ENCODE results near the gene APC2. TPM values are rescaled to one million over a fixed set of nuclear protein-coding genes. Genes with fewer than 3 reads are reported as not detected.
A peak's percentile ranks its signal among the peaks of the same experiment; 100 is the strongest.

APC2 gene
- polyA plus RNA-seq, 1 donor (not counting 4 experiments of a cell fraction or from before 2014, with no cell fraction given), result 0.01 TPM

DNA sequence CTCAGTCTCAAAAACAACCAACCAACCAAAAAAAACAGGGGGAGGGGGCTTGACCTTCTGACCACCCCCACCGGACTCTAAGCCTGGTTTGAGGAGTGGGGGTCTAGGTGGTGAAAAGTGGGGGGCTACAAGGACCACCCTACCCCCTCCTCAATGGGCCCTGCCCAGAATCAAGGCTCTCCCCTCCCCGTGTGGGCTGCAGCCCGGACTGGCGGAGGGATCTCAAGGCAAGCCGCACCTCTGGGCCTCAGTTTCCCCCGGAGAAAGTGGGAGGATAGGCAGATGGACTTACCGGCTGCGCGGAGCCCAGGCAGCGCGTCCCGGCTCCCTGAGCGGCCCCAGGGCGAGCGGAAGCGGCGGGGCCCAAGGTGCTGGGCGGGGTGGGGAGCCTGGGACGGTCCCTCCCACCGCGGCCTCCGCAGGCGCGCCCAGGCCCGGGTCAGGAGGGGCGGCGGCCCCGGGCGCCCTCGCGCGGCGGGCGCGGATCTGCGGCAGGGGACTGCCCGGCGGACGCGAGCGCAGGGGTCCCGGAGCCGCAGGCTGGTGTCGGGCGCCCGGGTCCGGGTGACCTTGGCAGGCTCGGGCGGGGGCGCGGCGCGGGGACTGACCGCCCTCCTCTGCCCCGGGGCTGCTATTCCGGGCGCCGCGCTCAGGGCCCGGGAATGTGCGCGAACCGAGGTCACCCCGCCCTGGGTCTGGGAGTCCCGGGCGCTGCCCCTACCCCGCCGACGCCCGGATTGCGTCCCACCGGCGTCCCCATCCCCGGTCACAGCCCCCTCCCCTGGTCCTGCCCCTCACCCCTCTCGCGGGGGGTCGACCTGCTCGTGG lies 63.0 kb downstream of the APC2 start, which contains the start of gene ADAMTSL5:
ADAMTSL5 (minus strand) TSS at position 349 of the 828 bp plus-strand sequence. CDS start 2,076 bp downstream, outside the sequence.
- dilution Hi-C loops (cut with MboI; ENCODE audit: extremely low pct_ligation_motif_present, low sequenced_read_pairs), result no loop called here
- Histone ChIP-seq H3K36me3 (ENCODE audit: control insufficient read depth in 2 of 2, extremely low read depth in 1 of 2, insufficient read depth in 2 of 2, low read length in 2 of 2) (peaks cover 0 to 2% of the 10 kb centered on the region in 2 experiments), H2AFZ (ENCODE audit: control insufficient read depth, low read length) (peak within 1 kb of the TSS; percentile 2), H4K20me1 (ENCODE audit: control insufficient read depth, extremely low read depth, insufficient read depth, low read length) (no peaks in the 10 kb centered on the region), H3K27me3 (ENCODE audit: control insufficient read depth, extremely low read depth, insufficient read depth, low read length) (no peaks in the 10 kb centered on the region), H3K9ac (ENCODE audit: control insufficient read depth, extremely low read depth, insufficient read depth, low read length) (peak within 1 kb of the TSS; percentile 60), H3K79me2 (ENCODE audit: control insufficient read depth, insufficient read depth, low read length) (no peaks in the 10 kb centered on the region), H3K4me3 (ENCODE audit: control insufficient read depth in 2 of 3, extremely low read depth in 1 of 3, insufficient read depth in 2 of 3, low read depth in 1 of 3, low read length in 3 of 3) (peak within 1 kb of the TSS; percentile 57 to 81 (median 69)), H3K4me2 (ENCODE audit: control insufficient read depth, extremely low read depth, insufficient read depth, low read depth, low read length) (peak within 1 kb of the TSS; percentile 79), H3K9me1 (ENCODE audit: control insufficient read depth, extremely low read depth, insufficient read depth, low read length) (no peaks in the 10 kb centered on the region), H3K27ac (ENCODE audit: control insufficient read depth, insufficient read depth, low read length) (peak within 1 kb of the TSS; percentile 8), H3K4me1 (ENCODE audit: control insufficient read depth, extremely low read depth, insufficient read depth, low read length) (peaks cover 9% of the 10 kb centered on the region), H3K9me3 (ENCODE audit: control insufficient read depth, low read depth, low read length) (no peaks in the 10 kb centered on the region)
- no peak for TF ChIP-seq EZH2 (IDR thresholded peaks at IDR 0.05; ENCODE audit: low read length)
- TF ChIP-seq, protein P1, sequence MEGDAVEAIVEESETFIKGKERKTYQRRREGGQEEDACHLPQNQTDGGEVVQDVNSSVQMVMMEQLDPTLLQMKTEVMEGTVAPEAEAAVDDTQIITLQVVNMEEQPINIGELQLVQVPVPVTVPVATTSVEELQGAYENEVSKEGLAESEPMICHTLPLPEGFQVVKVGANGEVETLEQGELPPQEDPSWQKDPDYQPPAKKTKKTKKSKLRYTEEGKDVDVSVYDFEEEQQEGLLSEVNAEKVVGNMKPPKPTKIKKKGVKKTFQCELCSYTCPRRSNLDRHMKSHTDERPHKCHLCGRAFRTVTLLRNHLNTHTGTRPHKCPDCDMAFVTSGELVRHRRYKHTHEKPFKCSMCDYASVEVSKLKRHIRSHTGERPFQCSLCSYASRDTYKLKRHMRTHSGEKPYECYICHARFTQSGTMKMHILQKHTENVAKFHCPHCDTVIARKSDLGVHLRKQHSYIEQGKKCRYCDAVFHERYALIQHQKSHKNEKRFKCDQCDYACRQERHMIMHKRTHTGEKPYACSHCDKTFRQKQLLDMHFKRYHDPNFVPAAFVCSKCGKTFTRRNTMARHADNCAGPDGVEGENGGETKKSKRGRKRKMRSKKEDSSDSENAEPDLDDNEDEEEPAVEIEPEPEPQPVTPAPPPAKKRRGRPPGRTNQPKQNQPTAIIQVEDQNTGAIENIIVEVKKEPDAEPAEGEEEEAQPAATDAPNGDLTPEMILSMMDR (optimal IDR thresholded peaks at IDR 0.05 in 1 of 3, IDR thresholded peaks at IDR 0.05 in 1 of 3, conservative IDR thresholded peaks at IDR 0.05 in 1 of 3; ENCODE audit: extremely low read depth in 1 of 3, insufficient read depth in 2 of 3, low read length in 3 of 3), result peak in 1 of 3 experiments; percentile 54
- FAIRE-seq (no peak), DNase-seq (ENCODE audit: low read depth, low spot score) (no peak)

DNA sequence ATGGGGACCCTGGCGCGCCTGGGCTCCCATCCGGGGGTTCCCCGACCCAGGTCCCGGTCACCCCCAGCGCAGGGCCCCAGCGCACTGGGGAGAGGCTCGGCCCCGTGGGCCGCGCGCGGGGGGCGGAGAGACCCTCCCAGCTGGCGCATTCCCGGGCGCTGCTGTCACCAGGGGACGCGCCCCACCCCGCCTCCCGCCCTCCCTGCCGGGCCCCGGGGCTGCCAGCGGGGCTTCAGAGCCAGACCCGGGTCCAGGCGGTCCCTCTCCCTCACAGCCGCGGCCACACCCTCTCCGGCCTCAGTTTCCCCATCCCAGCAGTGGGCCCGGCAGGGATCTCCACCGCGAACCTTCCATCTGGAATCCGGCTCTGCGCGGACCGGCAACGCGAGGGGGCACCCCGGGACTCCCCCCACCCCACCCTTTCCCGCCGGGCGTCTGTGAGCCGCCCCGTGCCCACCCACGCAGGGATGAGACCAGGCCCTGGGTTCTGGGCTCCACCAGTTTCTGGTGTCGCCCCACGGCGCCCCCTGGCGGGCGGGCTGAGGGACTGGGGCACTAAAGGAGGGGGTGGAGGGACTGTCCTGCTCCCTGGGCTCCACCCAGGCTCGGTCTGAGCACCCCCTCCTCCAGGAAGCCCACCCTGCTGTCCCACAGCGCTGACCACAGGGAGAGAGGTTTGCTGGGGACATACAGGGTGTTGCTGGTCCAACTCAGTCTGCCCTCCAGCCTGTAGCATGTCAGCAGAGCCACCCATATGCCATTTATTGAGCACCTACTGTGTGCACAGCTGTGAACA lies 63.8 kb downstream of the APC2 start:
- peak overlapping the region; percentile 60 for H3K9ac ChIP-seq (ENCODE audit: control insufficient read depth, extremely low read depth, insufficient read depth, low read length)
- peak overlapping the region; percentile 79 for H3K4me2 ChIP-seq (ENCODE audit: control insufficient read depth, extremely low read depth, insufficient read depth, low read depth, low read length)
- H3K4me1 ChIP-seq (ENCODE audit: control insufficient read depth, extremely low read depth, insufficient read depth, low read length), result peaks cover 5% of the 10 kb centered on the region
- TF ChIP-seq, protein P1 (optimal IDR thresholded peaks at IDR 0.05 in 1 of 3, IDR thresholded peaks at IDR 0.05 in 1 of 3, conservative IDR thresholded peaks at IDR 0.05 in 1 of 3; ENCODE audit: extremely low read depth in 1 of 3, insufficient read depth in 2 of 3, low read length in 3 of 3), result peak; percentile 61 to 95 (median 79)
- TF ChIP-seq EZH2 (IDR thresholded peaks at IDR 0.05; ENCODE audit: low read length), result no peak
- peaks cover 0 to 2% of the 10 kb centered on the region in 2 experiments for H3K36me3 ChIP-seq (ENCODE audit: control insufficient read depth in 2 of 2, extremely low read depth in 1 of 2, insufficient read depth in 2 of 2, low read length in 2 of 2)
- no peak overlapping the region for H2AFZ ChIP-seq (ENCODE audit: control insufficient read depth, low read length)
- H3K79me2 ChIP-seq (ENCODE audit: control insufficient read depth, insufficient read depth, low read length), result no peaks in the 10 kb centered on the region
- H4K20me1 ChIP-seq (ENCODE audit: control insufficient read depth, extremely low read depth, insufficient read depth, low read length), result no peaks in the 10 kb centered on the region
- FAIRE-seq, result no peak
- DNase-seq (ENCODE audit: low read depth, low spot score), result no peak
- H3K27ac ChIP-seq (ENCODE audit: control insufficient read depth, insufficient read depth, low read length), result peak overlapping the region; percentile 8
- no peaks in the 10 kb centered on the region for H3K9me3 ChIP-seq (ENCODE audit: control insufficient read depth, low read depth, low read length)
- H3K9me1 ChIP-seq (ENCODE audit: control insufficient read depth, extremely low read depth, insufficient read depth, low read length), result no peaks in the 10 kb centered on the region
- H3K4me3 ChIP-seq (ENCODE audit: control insufficient read depth in 2 of 3, extremely low read depth in 1 of 3, insufficient read depth in 2 of 3, low read depth in 1 of 3, low read length in 3 of 3), result peak overlapping the region; percentile 34 to 81 (median 57)
- dilution Hi-C loops (cut with MboI; ENCODE audit: extremely low pct_ligation_motif_present, low sequenced_read_pairs), result no loop called here
- no peaks in the 10 kb centered on the region for H3K27me3 ChIP-seq (ENCODE audit: control insufficient read depth, extremely low read depth, insufficient read depth, low read length)
